ENCODE measurements around the gene CELF4. TPM values are rescaled to one million over a fixed set of nuclear protein-coding genes. Genes with fewer than 3 reads are reported as not detected.

Gene CELF4
- total and polyA plus RNA-seq, 10 of the 15 experiments (the other 5 are each of a cell fraction or from before 2014, with no cell fraction given): 0.03 to 0.32 TPM; not detected in 8

- BruUV-seq (replicated peaks): no TSS peak
- H3K4me3 ChIP-seq: no peak overlapping the region
- RAD21 ChIA-PET (ENCODE audit: unreplicated experiment): no interaction called here
- no peaks in the 10 kb centered on the region for H3K9me3 ChIP-seq (replicated peaks; ENCODE audit: control insufficient read depth, insufficient read depth, low read length)
- SMC1A ChIA-PET (ENCODE audit: uncharacterized antibody, unreplicated experiment): no interaction called here
- no peak for ATAC-seq
- no peaks in the 10 kb centered on the region for H3K79me2 ChIP-seq (ENCODE audit: control insufficient read depth, insufficient read depth, low read length)
- in situ Hi-C loops (cut with MboI) (loop anchor here (25.0 kb wide), 1 partner anchor 607 kb away; no protein-coding TSS in a partner anchor), intact Hi-C loops (cut with micrococcal nuclease; ENCODE audit: unreplicated experiment) (no loop called here)
- H3K36me3 ChIP-seq (ENCODE audit: control insufficient read depth in 2 of 2, insufficient read depth in 2 of 2, low read length in 1 of 2): no peaks in the 10 kb centered on the region
- no peak for FAIRE-seq
- DNase-seq (ENCODE audit: low read depth, low spot score): no peak
- CTCF ChIA-PET: interaction anchor here (1.1 kb wide), 1 partner anchor 161 kb away, joined by 3 read pairs; no protein-coding TSS in a partner anchor
- no peak overlapping the region for H3K4me2 ChIP-seq (ENCODE audit: control insufficient read depth, insufficient read depth)
- POLR2A ChIA-PET: no interaction called here
- no peak overlapping the region for H2AFZ ChIP-seq (ENCODE audit: control insufficient read depth, low read depth, low read length)
- TF ChIP-seq SUPT20H (IDR thresholded peaks at IDR 0.05; ENCODE audit: borderline replicate concordance, control insufficient read depth, low read depth, low read length) (no peak), HDAC6 (IDR thresholded peaks at IDR 0.05; ENCODE audit: unreplicated experiment) (no peak)
- no peak overlapping the region for H3K27ac ChIP-seq (ENCODE audit: control insufficient read depth, insufficient read depth)
- H4K20me1 ChIP-seq (ENCODE audit: control insufficient read depth, insufficient read depth): no peaks in the 10 kb centered on the region
- WGBS (ENCODE audit: insufficient coverage, insufficient replicate concordance, low lambda C conversion rate, missing lambda C conversion rate): 12% methylated on average over 5 of the region's 5 CpGs
- H3K27me3 ChIP-seq (replicated peaks in 1 of 2; ENCODE audit: control insufficient read depth in 2 of 2, insufficient read depth in 2 of 2, low read length in 1 of 2): peaks cover 3 to 5% of the 10 kb centered on the region in 2 experiments; a peak in 3 of 4 replicates
- no peaks in the 10 kb centered on the region for H3K4me1 ChIP-seq (ENCODE audit: control insufficient read depth, insufficient read depth, low read length)
- no peak overlapping the region for H3K9ac ChIP-seq (ENCODE audit: control insufficient read depth, insufficient read depth, low read length)
These were observed 20.9 kb downstream of the CELF4 start for GRCh38 chr18:37544713-37545112.

- H3K27me3 ChIP-seq (replicated peaks in 1 of 2; ENCODE audit: control insufficient read depth in 2 of 2, insufficient read depth in 2 of 2, low read length in 1 of 2): peaks cover 3 to 5% of the 10 kb centered on the region in 2 experiments; a peak in 2 of 4 replicates
- in situ Hi-C loops (cut with MboI): loop anchor here (25.0 kb wide), 1 partner anchor 607 kb away; no protein-coding TSS in a partner anchor
- no peak overlapping the region for H3K4me2 ChIP-seq (ENCODE audit: control insufficient read depth, insufficient read depth)
- ATAC-seq (no peak), DNase-seq (ENCODE audit: low read depth, low spot score) (no peak), FAIRE-seq (no peak)
- SMC1A ChIA-PET (ENCODE audit: uncharacterized antibody, unreplicated experiment): no interaction called here
- CTCF ChIA-PET: interaction anchor here (1.1 kb wide), 1 partner anchor 160 kb away, joined by 3 read pairs; no protein-coding TSS in a partner anchor
- H3K27ac ChIP-seq (ENCODE audit: control insufficient read depth, insufficient read depth): no peak overlapping the region
- no peaks in the 10 kb centered on the region for H3K4me1 ChIP-seq (ENCODE audit: control insufficient read depth, insufficient read depth, low read length)
- RAD21 ChIA-PET (ENCODE audit: unreplicated experiment): no interaction called here
- TF ChIP-seq GATAD2B (conservative IDR thresholded peaks at IDR 0.05; ENCODE audit: low read depth) (no peak), NBN (IDR thresholded peaks at IDR 0.05) (no peak), WRNIP1 (IDR thresholded peaks at IDR 0.05; ENCODE audit: borderline replicate concordance, low read depth, low read length) (no peak), ZNF384 (IDR thresholded peaks at IDR 0.05; ENCODE audit: borderline replicate concordance, low read depth, low read length) (no peak), ZNF687 (IDR thresholded peaks at IDR 0.05) (no peak), SKIL (IDR thresholded peaks at IDR 0.05; ENCODE audit: low read depth, poor library complexity, severe bottlenecking) (no peak), NR2C1 (IDR thresholded peaks at IDR 0.05) (no peak)
- H3K36me3 ChIP-seq (ENCODE audit: control insufficient read depth in 2 of 2, insufficient read depth in 2 of 2, low read length in 1 of 2): no peaks in the 10 kb centered on the region
- intact Hi-C loops (cut with micrococcal nuclease; ENCODE audit: unreplicated experiment): no loop called here
- H2AFZ ChIP-seq (ENCODE audit: control insufficient read depth, low read depth, low read length): no peak overlapping the region
- no peaks in the 10 kb centered on the region for H3K9me3 ChIP-seq (replicated peaks; ENCODE audit: control insufficient read depth, insufficient read depth, low read length)
- H3K9ac ChIP-seq (ENCODE audit: control insufficient read depth, insufficient read depth, low read length): no peak overlapping the region
- no TSS peak for BruUV-seq (replicated peaks)
- no peaks in the 10 kb centered on the region for H4K20me1 ChIP-seq (ENCODE audit: control insufficient read depth, insufficient read depth)
- WGBS (ENCODE audit: insufficient coverage, insufficient replicate concordance, low lambda C conversion rate, missing lambda C conversion rate): 22% methylated on average over 10 of the region's 10 CpGs
- H3K4me3 ChIP-seq: no peak overlapping the region
- H3K79me2 ChIP-seq (ENCODE audit: control insufficient read depth, insufficient read depth, low read length): no peaks in the 10 kb centered on the region
- POLR2A ChIA-PET: no interaction called here
These were observed 21.4 kb downstream of the CELF4 start for GRCh38 chr18:37544217-37544616.

All from GM12878 (cell line).